ENCODE data around the gene GUCY1A1.
A peak's percentile ranks its signal among the peaks of the same experiment; 100 is the strongest.

Gene GUCY1A1

GRCh38 chr4:155659176-155659575 is 7.5 kb upstream of the GUCY1A1 start:
- DNase-seq (ENCODE audit: low spot score): no peak

GRCh38 chr4:155660436-155660835 is 6.2 kb upstream of the GUCY1A1 start:
- DNase-seq (ENCODE audit: low spot score): no peak

DNA sequence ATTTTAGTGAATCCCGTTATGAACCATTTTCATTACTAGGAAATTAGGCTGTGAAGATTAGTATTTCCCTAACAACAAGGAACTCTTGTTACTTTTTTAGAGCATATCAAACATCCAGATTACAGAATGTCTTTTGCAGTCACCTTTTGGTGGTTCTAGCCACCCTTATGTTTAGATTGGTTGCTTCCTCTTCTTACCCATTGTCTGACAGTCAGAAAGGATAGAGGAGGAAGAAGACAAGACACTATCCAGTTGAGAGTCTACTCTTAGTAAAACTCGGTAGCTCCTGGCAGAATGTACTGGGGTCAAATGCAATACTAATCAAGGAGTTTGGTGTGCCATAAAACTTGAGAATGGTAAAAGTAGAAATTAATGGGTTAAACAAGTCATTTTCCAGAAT is 1.6 kb upstream of the GUCY1A1 start:
- no peak for DNase-seq (ENCODE audit: low spot score)

GRCh38 chr4:155667222-155667567 is 547 bp downstream of the GUCY1A1 start:
- no peak for DNase-seq (ENCODE audit: low spot score)

GRCh38 chr4:155667568-155668511 is 1.2 kb downstream of the GUCY1A1 start:
- DNase-seq (ENCODE audit: low spot score): peak; percentile 43

DNA sequence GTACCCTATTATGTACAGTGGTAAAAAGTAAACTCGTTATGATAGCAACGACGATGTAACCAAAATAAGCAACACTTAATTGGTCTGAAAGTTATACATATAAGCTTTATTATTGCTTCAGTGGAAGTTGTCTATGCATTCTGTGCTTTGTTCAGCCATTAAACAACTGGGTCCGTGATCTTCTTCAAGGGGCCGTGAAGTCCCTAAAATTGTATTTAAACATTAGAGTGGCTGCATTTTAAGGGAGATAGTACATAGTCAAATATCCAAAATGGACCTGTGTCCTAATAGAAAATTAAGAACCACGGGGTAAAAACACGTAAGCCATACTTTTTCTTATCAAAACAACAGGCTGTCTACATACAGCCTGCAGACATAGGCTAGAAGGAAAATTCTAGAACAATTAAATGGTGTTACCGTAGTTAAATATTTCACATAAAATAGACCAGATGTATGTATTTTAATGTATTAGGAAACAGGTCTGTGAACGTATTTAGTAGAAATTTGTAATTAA is 2.1 kb downstream of the GUCY1A1 start:
- DNase-seq (ENCODE audit: low spot score): no peak

DNA sequence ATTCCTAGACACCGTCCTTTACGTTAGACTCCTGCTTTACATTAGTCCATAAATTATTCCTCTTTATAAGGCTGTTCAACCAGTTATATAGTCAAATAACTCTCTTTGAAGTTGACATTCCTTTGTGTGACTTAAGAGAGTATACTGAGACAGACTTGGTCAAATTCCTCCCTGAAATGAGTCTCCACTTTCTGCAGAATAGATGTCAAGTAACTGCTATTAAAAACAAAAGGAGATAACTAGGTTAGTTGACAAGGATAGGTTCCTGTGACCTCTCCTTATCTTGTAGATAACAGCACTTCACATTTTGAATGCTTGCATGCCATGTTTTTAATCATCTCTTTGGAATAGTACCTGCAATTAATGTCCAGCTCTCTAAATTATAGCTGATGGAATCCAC is 5.7 kb downstream of the GUCY1A1 start:
- DNase-seq (ENCODE audit: low spot score): no peak

DNA sequence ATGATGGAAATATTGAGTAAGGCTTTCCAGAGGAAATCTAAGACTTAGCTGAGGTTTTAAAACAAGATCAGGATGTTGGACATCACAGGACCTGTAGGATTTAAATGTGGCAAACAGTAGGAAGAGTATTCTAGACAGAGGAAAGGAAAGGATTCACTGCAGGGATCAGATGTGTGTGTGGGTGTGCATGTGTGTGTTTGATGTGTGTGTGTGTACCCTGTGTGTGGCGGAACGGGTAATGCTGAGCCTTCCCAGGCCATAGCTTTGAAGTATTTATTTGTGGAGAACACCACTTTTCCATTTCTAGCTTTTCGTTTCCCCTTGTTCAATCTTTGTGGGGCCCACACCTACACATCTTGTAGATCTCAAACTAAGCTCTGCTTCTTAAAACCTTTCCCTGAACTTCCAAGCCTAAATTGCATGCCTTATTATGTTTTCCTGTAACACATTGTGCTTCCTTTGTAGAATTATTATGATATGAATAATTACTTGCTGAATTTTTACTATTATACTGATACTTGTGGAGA is 6.9 kb downstream of the GUCY1A1 start:
- no peak for DNase-seq (ENCODE audit: low spot score)

- DNase-seq (ENCODE audit: low spot score): no peak
Measured at GRCh38 chr4:155674669-155675071, 8.0 kb downstream of the GUCY1A1 start.

- DNase-seq (ENCODE audit: low spot score): peak; percentile 75
Measured at GRCh38 chr4:155675709-155676429, 9.2 kb downstream of the GUCY1A1 start.

DNA sequence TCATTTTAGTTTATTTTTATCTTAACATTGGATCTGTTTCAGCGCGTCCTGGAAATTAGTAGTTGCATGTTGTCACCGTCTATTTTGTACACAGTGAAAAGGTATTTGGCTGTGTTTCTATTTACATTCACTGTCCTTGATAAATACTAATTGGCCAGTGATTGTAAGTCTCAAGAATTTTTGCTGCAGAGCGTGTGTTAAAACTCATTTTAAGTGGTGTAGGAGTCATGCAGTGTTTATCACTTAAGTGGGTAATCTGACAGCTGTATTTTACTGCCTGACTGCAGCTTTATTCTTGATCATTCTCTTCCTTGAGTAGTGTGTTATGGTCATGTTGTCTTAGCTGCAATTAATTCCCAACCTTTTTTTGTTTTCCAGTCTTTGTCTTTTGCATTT is 9.8 kb downstream of the GUCY1A1 start:
- no peak for DNase-seq (ENCODE audit: low spot score)

GRCh38 chr4:155678011-155678410 is 11.4 kb downstream of the GUCY1A1 start:
- no peak for DNase-seq (ENCODE audit: low spot score)

GRCh38 chr4:155679343-155679742 is 12.7 kb downstream of the GUCY1A1 start:
- DNase-seq (ENCODE audit: low spot score): no peak

GRCh38 chr4:155681886-155682285 is 15.2 kb downstream of the GUCY1A1 start:
- DNase-seq (ENCODE audit: low spot score): no peak

- DNase-seq (ENCODE audit: low spot score): no peak
Measured at GRCh38 chr4:155684423-155684822, 17.8 kb downstream of the GUCY1A1 start.

GRCh38 chr4:155684892-155685541 is 18.4 kb downstream of the GUCY1A1 start:
- DNase-seq (ENCODE audit: low spot score): no peak

DNA sequence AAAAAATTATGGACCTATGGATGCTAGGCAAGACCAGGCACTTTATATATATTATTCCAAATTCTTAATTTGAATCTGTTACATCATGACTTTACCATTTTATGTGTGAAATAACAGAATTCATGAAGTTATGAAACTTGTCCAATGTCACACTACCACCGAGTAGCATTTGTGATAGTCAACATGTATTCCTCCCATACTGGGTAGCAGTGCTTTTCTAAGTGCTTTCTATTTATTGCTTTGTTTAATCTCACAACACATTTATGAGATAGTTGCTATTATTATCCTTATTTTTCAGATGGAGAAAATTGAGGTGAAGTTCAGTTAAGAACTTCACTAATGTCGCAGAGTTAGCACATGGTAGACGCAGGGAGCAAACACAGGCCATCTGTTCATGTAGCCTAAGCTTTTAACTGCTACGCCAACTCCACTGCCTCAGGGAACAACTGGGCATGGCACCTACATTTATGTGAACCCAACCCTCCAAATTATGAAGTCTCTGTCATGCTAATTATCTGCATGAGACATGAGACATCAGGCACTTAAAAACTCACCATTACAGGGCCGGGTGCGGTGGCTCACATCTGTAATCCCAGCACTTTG is 20.8 kb downstream of the GUCY1A1 start:
- DNase-seq (ENCODE audit: low spot score): no peak

DNA sequence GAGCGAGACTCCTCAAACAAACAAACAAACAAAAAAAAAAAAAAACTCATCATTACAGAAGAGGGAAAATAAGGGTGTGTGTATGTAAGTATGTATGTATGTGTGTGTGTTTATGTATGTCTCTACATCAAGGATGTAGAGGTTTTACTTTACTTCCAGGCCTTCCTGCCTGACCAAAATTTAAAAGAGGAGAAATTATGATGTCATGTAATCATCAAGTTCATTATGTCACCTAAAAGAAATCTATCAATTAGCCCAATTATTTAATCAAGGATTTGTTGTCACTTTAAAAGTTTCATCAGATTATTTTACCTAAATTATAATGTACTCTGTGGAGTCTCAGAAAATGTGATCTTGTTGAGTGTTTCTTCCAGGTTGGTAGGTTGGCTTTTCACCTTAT is 21.6 kb downstream of the GUCY1A1 start:
- no peak for DNase-seq (ENCODE audit: low spot score)

- DNase-seq (ENCODE audit: low spot score): no peak
Measured at GRCh38 chr4:155688860-155689259, 22.2 kb downstream of the GUCY1A1 start.

DNA sequence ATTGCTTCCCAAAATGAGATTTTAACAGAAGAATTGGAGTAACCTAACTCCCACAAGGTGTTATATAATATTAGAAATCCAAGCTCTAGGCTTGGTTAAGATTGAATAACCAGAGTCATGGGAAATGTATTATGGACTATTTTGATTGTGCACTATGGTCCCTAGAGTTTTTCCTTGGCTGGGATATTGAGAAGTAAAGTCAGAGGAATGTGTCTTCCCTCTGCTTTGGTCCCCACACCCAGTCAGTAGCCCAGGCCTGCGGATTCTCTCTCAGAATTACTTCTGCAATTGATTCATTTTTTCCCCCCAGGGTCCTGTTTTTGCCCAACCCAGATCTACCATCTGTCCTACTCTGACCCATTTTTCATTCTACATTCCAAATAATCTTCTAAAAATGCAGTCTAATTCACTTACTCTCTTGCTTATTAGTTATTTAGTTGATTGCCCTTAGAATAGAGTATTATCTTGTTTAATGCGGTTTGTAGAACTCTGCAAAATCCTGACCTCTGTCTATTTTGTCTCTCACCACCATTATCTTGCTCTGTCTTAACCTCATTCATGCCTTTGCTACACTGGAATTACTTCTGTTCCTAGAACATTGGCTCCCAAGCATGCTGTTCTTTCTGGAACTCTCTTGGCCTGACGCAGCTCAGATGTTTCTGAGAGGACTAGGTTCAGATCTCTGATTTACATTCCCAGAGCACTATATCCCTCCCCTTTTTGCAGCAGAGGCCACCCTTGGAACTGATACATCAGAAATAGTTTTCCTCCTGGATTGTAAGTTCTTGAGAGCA is 23.6 kb downstream of the GUCY1A1 start:
- DNase-seq (ENCODE audit: low spot score): no peak

DNA sequence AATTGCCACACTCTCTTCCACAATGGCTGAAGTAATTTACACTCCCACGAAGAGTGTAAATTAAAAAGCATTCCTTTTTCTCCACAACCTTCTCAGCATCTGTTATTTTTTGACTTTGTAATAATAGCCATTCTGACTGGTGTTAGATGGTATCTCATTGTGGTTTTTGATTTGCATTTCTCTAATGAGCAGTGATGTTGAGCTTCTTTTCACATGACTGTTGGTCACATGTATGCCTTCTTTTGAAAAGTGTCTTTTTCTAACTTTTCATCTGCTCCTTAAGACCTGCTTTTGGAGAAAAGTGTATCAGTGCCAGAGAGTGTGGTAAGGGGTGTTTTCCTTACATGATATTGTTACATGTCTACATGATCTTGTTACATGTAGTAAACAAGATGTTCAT is 25.7 kb downstream of the GUCY1A1 start:
- DNase-seq (ENCODE audit: low spot score): no peak
